Keratinocyte (primary cell): ENCODE measurements around the gene INSIG1.

ENCODE experiments used
- EZH2 ChIP-seq: IDR thresholded peaks from one replicate; pipeline ENCODE4 v1.6.1; 2012; ENCODE audit warnings: inconsistent platforms, mild to moderate bottlenecking, low read length, moderate library complexity
- TF ChIP-seq, protein P1 (sequence below), 3 experiments: IDR thresholded peaks in 1 of 3; conservative IDR thresholded peaks in 1 of 3; optimal IDR thresholded peaks in 1 of 3; 2 replicates in 2 of 3; 3 replicates in 1 of 3; pipeline versions ENCODE3 to v1.5.1; 2011; ENCODE audit warnings: low read length in 3 of 3, mild to moderate bottlenecking in 3 of 3, moderate library complexity in 2 of 3, control low read depth in 1 of 3, inconsistent platforms in 1 of 3; ENCODE audit not compliant: insufficient read depth in 2 of 3; ENCODE audit errors: extremely low read depth in 1 of 3

- TF ChIP-seq, protein P1, sequence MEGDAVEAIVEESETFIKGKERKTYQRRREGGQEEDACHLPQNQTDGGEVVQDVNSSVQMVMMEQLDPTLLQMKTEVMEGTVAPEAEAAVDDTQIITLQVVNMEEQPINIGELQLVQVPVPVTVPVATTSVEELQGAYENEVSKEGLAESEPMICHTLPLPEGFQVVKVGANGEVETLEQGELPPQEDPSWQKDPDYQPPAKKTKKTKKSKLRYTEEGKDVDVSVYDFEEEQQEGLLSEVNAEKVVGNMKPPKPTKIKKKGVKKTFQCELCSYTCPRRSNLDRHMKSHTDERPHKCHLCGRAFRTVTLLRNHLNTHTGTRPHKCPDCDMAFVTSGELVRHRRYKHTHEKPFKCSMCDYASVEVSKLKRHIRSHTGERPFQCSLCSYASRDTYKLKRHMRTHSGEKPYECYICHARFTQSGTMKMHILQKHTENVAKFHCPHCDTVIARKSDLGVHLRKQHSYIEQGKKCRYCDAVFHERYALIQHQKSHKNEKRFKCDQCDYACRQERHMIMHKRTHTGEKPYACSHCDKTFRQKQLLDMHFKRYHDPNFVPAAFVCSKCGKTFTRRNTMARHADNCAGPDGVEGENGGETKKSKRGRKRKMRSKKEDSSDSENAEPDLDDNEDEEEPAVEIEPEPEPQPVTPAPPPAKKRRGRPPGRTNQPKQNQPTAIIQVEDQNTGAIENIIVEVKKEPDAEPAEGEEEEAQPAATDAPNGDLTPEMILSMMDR (optimal IDR thresholded peaks at IDR 0.05 in 1 of 3, IDR thresholded peaks at IDR 0.05 in 1 of 3, conservative IDR thresholded peaks at IDR 0.05 in 1 of 3; ENCODE audit: extremely low read depth in 1 of 3, insufficient read depth in 2 of 3, low read length in 3 of 3) = no peak
- TF ChIP-seq EZH2 = no peak
Measured at GRCh38 chr7:155295511-155295910, 2.2 kb upstream of the INSIG1 start.
